Mucosa of descending colon (tissue), 3 donors: ENCODE measurements around the gene NT5C1B. TPM values are rescaled to one million over a fixed set of nuclear protein-coding genes. Genes with fewer than 3 reads are reported as not detected.

Experiments used
- ATAC-seq: fragments of 200-7000 bp; cut with Tn5 transposase; one replicate; pipeline ENCODE4 v1.9.1; 2020; ENCODE audit warnings: mild to moderate bottlenecking, moderate library complexity
- DNase-seq, 3 donors: peaks; one replicate each; pipeline ENCODE4 v3.0.0-alpha.2; 2020
- H3K36me3 ChIP-seq: fragments of 200-600 bp; one replicate; pipeline ENCODE4 v1.8.0; 2021; ENCODE audit warnings: low read depth, mild to moderate bottlenecking
- H3K4me1 ChIP-seq: fragments of 200-600 bp; one replicate; pipeline ENCODE4 v1.8.0; 2021; ENCODE audit warnings: low read depth, mild to moderate bottlenecking
- H3K4me3 ChIP-seq: fragments of 200-600 bp; one replicate; pipeline ENCODE4 v1.8.0; 2021; ENCODE audit warnings: mild to moderate bottlenecking
- H3K9me3 ChIP-seq: fragments of 200-600 bp; one replicate; pipeline ENCODE4 v1.8.0; 2021; ENCODE audit warnings: mild to moderate bottlenecking
- intact Hi-C, 2 donors: fragments of 100-400 bp; cut with DNase I in 1 of 2; cut with micrococcal nuclease in 1 of 2; formaldehyde crosslinking; loops; one replicate each; pipeline versions ENCODE4 v1.11.0 to v1.11.1; 2022; cut with DNase I, micrococcal nuclease
- total RNA-seq, 3 donors: library from RNA; stranded (reverse); fragmentation: NEBNext Ultra II Directional in 2 of 3; extraction: Animal tissue kit (Norgen Biotek cat#: 25700) in 2 of 3; gene quantifications; one replicate each; pipeline versions ENCODE4 v1.2.1 to v1.2.4, GENCODE V29; 2021 to 2023
- TF ChIP-seq, protein P1 (sequence below): fragments of 200-600 bp; IDR thresholded peaks from one replicate; pipeline ENCODE4 v1.8.0; 2022; ENCODE audit warnings: antibody characterized with exemption, mild to moderate bottlenecking
- donor health status: DM: no; HTN: no; CAD: no; lungs with moderate emphysema.
- donor health status: DM: no; HTN: no; CAD: no.
- donor health status: DM: no; HTN: yes; CAD: no.

Gene NT5C1B
- total RNA-seq, 3 donors from 2014 or later = not detected

- H3K4me1 ChIP-seq = no peaks in the 10 kb centered on the region
- no peak for DNase-seq
- TF ChIP-seq, protein P1, sequence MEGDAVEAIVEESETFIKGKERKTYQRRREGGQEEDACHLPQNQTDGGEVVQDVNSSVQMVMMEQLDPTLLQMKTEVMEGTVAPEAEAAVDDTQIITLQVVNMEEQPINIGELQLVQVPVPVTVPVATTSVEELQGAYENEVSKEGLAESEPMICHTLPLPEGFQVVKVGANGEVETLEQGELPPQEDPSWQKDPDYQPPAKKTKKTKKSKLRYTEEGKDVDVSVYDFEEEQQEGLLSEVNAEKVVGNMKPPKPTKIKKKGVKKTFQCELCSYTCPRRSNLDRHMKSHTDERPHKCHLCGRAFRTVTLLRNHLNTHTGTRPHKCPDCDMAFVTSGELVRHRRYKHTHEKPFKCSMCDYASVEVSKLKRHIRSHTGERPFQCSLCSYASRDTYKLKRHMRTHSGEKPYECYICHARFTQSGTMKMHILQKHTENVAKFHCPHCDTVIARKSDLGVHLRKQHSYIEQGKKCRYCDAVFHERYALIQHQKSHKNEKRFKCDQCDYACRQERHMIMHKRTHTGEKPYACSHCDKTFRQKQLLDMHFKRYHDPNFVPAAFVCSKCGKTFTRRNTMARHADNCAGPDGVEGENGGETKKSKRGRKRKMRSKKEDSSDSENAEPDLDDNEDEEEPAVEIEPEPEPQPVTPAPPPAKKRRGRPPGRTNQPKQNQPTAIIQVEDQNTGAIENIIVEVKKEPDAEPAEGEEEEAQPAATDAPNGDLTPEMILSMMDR = no peak
- no peaks in the 10 kb centered on the region for H3K9me3 ChIP-seq
- H3K4me3 ChIP-seq = no peak overlapping the region
- intact Hi-C loops = no loop called here
- no peaks in the 10 kb centered on the region for H3K36me3 ChIP-seq
- ATAC-seq = no peak
Observed at GRCh38 chr2:18610090-18610489, 20.7 kb upstream of the NT5C1B start.

- H3K4me3 ChIP-seq = no peak overlapping the region
- DNase-seq (no peak), ATAC-seq (no peak)
- no peaks in the 10 kb centered on the region for H3K9me3 ChIP-seq
- H3K4me1 ChIP-seq = no peaks in the 10 kb centered on the region
- intact Hi-C loops = no loop called here
- no peaks in the 10 kb centered on the region for H3K36me3 ChIP-seq
- TF ChIP-seq, protein P1 = no peak
Observed at GRCh38 chr2:18605115-18605514, 15.7 kb upstream of the NT5C1B start.

- intact Hi-C loops = no loop called here
- H3K9me3 ChIP-seq = no peaks in the 10 kb centered on the region
- no peak for ATAC-seq
- TF ChIP-seq, protein P1 = no peak
- no peaks in the 10 kb centered on the region for H3K4me1 ChIP-seq
- no peak overlapping the region for H3K4me3 ChIP-seq
- no peaks in the 10 kb centered on the region for H3K36me3 ChIP-seq
- DNase-seq = no peak
Observed at GRCh38 chr2:18604531-18604885, 15.1 kb upstream of the NT5C1B start.

- no peaks in the 10 kb centered on the region for H3K4me1 ChIP-seq
- TF ChIP-seq, protein P1 = no peak
- ATAC-seq (no peak), DNase-seq (no peak)
- intact Hi-C loops = no loop called here
- H3K9me3 ChIP-seq = no peaks in the 10 kb centered on the region
- H3K4me3 ChIP-seq = no peak overlapping the region
- H3K36me3 ChIP-seq = no peaks in the 10 kb centered on the region
Observed at GRCh38 chr2:18603854-18604530, 14.6 kb upstream of the NT5C1B start.

- no peaks in the 10 kb centered on the region for H3K9me3 ChIP-seq
- no peak for DNase-seq
- H3K4me1 ChIP-seq = no peaks in the 10 kb centered on the region
- no peak overlapping the region for H3K4me3 ChIP-seq
- H3K36me3 ChIP-seq = no peaks in the 10 kb centered on the region
- no peak for ATAC-seq
- TF ChIP-seq, protein P1 = no peak
- intact Hi-C loops = no loop called here
Observed at GRCh38 chr2:18602298-18602697, 12.9 kb upstream of the NT5C1B start.

- no peak for DNase-seq
- no peaks in the 10 kb centered on the region for H3K4me1 ChIP-seq
- no peaks in the 10 kb centered on the region for H3K36me3 ChIP-seq
- H3K4me3 ChIP-seq = no peak overlapping the region
- TF ChIP-seq, protein P1 = no peak
- intact Hi-C loops = no loop called here
- H3K9me3 ChIP-seq = no peaks in the 10 kb centered on the region
- ATAC-seq = no peak
Observed at GRCh38 chr2:18600255-18600613, 10.9 kb upstream of the NT5C1B start.
